Posterior vena cava (tissue), 2 donors: Measurements from ENCODE around the gene TM4SF18. TPM values are rescaled to one million over a fixed set of nuclear protein-coding genes. Genes with fewer than 3 reads are reported as not detected.

Source experiments
- DNase-seq: peaks from one replicate; pipeline ENCODE4 v3.0.0-alpha.2; 2020; ENCODE audit warnings: low spot score
- intact Hi-C, 2 donors: fragments of 100-400 bp; cut with DNase I; formaldehyde crosslinking; loops; one replicate each; pipeline versions ENCODE4 v1.14.1 to v1.14.2; 2022 to 2023
- total RNA-seq, 2 donors: library from RNA; stranded (reverse); fragmentation: NEBNext Ultra II Directional; extraction: Animal tissue kit (Norgen Biotek cat#: 25700); gene quantifications; one replicate each; pipeline ENCODE4 v1.2.1, GENCODE V29; 2021
- donor health status: DM: yes; HTN: yes; CAD: no.
- donor health status: DM: yes; HTN: yes; CAD: no.

TM4SF18 gene
- total RNA-seq, 2 donors from 2014 or later, result 5.6 to 6.6 TPM

- intact Hi-C loops, result no loop called here
- DNase-seq, result no peak
Measured at GRCh38 chr3:149336925-149337324, 3.5 kb upstream of the TM4SF18 start.

GRCh38 chr3:149332771-149333170 lies 665 bp downstream of the TM4SF18 start:
- DNase-seq, result no peak
- intact Hi-C loops, result no loop called here

- no peak for DNase-seq
- intact Hi-C loops, result no loop called here
Measured at GRCh38 chr3:149332227-149332765, 1.1 kb downstream of the TM4SF18 start.

GRCh38 chr3:149331396-149331795 lies 2.0 kb downstream of the TM4SF18 start:
- no peak for DNase-seq
- intact Hi-C loops, result no loop called here

- intact Hi-C loops, result no loop called here
- DNase-seq, result no peak
Measured at GRCh38 chr3:149330609-149331331, 2.7 kb downstream of the TM4SF18 start.

- DNase-seq, result no peak
- intact Hi-C loops, result no loop called here
Measured at GRCh38 chr3:149327156-149327555, 6.3 kb downstream of the TM4SF18 start.

- intact Hi-C loops, result no loop called here
- no peak for DNase-seq
Measured at GRCh38 chr3:149325581-149325980, 7.9 kb downstream of the TM4SF18 start.

- intact Hi-C loops, result no loop called here
- no peak for DNase-seq
Measured at GRCh38 chr3:149324332-149324731, 9.1 kb downstream of the TM4SF18 start.

- no peak for DNase-seq
- intact Hi-C loops, result no loop called here
Measured at GRCh38 chr3:149321640-149322039, 11.8 kb downstream of the TM4SF18 start.

GRCh38 chr3:149321136-149321535 lies 12.3 kb downstream of the TM4SF18 start:
- no peak for DNase-seq
- intact Hi-C loops, result no loop called here

GRCh38 chr3:149319750-149320149 lies 13.7 kb downstream of the TM4SF18 start:
- DNase-seq, result no peak
- intact Hi-C loops, result no loop called here

GRCh38 chr3:149317072-149317471 lies 16.4 kb downstream of the TM4SF18 start:
- intact Hi-C loops, result no loop called here
- DNase-seq, result no peak

GRCh38 chr3:149316437-149316836 lies 17.0 kb downstream of the TM4SF18 start:
- no peak for DNase-seq
- intact Hi-C loops, result no loop called here

GRCh38 chr3:149315694-149316093 lies 17.7 kb downstream of the TM4SF18 start:
- intact Hi-C loops, result no loop called here
- peak; percentile 84 for DNase-seq

GRCh38 chr3:149314807-149315578 lies 18.4 kb downstream of the TM4SF18 start:
- intact Hi-C loops, result no loop called here
- DNase-seq, result no peak

- no peak for DNase-seq
- intact Hi-C loops, result no loop called here
Measured at GRCh38 chr3:149313542-149313941, 19.9 kb downstream of the TM4SF18 start.

GRCh38 chr3:149310796-149311534 lies 22.5 kb downstream of the TM4SF18 start:
- intact Hi-C loops, result no loop called here
- DNase-seq, result no peak

GRCh38 chr3:149307435-149307783 lies 26.0 kb downstream of the TM4SF18 start:
- intact Hi-C loops, result no loop called here
- no peak for DNase-seq

GRCh38 chr3:149306751-149307434 lies 26.5 kb downstream of the TM4SF18 start:
- intact Hi-C loops, result no loop called here
- DNase-seq, result no peak
